HUES6 (cell line): ENCODE measurements around the gene EHD1.

Source experiments
- H3K27ac ChIP-seq: 2 replicates; pipeline ENCODE4 v1.7.0; 2013; ENCODE audit warnings: low read depth, mild to moderate bottlenecking, low read length, inconsistent platforms
- H3K27me3 ChIP-seq: 2 replicates; pipeline ENCODE4 v1.6.1; 2013; ENCODE audit warnings: low read length; ENCODE audit not compliant: control insufficient read depth, insufficient read depth
- H3K36me3 ChIP-seq: 2 replicates; pipeline ENCODE4 v1.6.1; 2013; ENCODE audit warnings: low read length; ENCODE audit not compliant: control insufficient read depth, insufficient read depth
- H3K4me1 ChIP-seq: 2 replicates; pipeline ENCODE4 v1.6.1; 2013; ENCODE audit warnings: low read length; ENCODE audit not compliant: control insufficient read depth, insufficient read depth
- H3K4me3 ChIP-seq: 2 replicates; pipeline ENCODE4 v1.5.1; 2013; ENCODE audit warnings: low read depth, low read length
- H3K9ac ChIP-seq: one replicate; pipeline ENCODE4 v1.6.1; 2013; ENCODE audit warnings: mild to moderate bottlenecking, low read length
- H3K9me3 ChIP-seq: 2 replicates; pipeline ENCODE4 v1.6.1; 2013; ENCODE audit warnings: low read depth, low read length; ENCODE audit not compliant: control insufficient read depth, insufficient read depth

EHD1 gene

GRCh38 chr11:64896448-64897022, 18.1 kb upstream of the EHD1 start:
- Histone ChIP-seq H3K9ac (no peak overlapping the region), H3K4me1 (no peaks in the 10 kb centered on the region), H3K27ac (no peak overlapping the region), H3K36me3 (peaks cover 41% of the 10 kb centered on the region), H3K27me3 (no peaks in the 10 kb centered on the region), H3K9me3 (no peaks in the 10 kb centered on the region), H3K4me3 (no peak overlapping the region)

- Histone ChIP-seq H3K27me3 (no peaks in the 10 kb centered on the region), H3K4me3 (no peak overlapping the region), H3K4me1 (no peaks in the 10 kb centered on the region), H3K9ac (no peak overlapping the region), H3K36me3 (peaks cover 30% of the 10 kb centered on the region), H3K27ac (no peak overlapping the region), H3K9me3 (no peaks in the 10 kb centered on the region)
Measured at GRCh38 chr11:64894812-64895452, 16.5 kb upstream of the EHD1 start.

- no peaks in the 10 kb centered on the region for H3K27me3 ChIP-seq
- no peaks in the 10 kb centered on the region for H3K9me3 ChIP-seq
- H3K36me3 ChIP-seq, result peaks cover 30% of the 10 kb centered on the region
- no peak overlapping the region for H3K9ac ChIP-seq
- no peak overlapping the region for H3K4me3 ChIP-seq
- peaks cover under 1% of the 10 kb centered on the region; the same call in 1 of the 2 replicates for H3K4me1 ChIP-seq
- no peak overlapping the region for H3K27ac ChIP-seq
Measured at GRCh38 chr11:64894070-64894811, 15.8 kb upstream of the EHD1 start.

DNA sequence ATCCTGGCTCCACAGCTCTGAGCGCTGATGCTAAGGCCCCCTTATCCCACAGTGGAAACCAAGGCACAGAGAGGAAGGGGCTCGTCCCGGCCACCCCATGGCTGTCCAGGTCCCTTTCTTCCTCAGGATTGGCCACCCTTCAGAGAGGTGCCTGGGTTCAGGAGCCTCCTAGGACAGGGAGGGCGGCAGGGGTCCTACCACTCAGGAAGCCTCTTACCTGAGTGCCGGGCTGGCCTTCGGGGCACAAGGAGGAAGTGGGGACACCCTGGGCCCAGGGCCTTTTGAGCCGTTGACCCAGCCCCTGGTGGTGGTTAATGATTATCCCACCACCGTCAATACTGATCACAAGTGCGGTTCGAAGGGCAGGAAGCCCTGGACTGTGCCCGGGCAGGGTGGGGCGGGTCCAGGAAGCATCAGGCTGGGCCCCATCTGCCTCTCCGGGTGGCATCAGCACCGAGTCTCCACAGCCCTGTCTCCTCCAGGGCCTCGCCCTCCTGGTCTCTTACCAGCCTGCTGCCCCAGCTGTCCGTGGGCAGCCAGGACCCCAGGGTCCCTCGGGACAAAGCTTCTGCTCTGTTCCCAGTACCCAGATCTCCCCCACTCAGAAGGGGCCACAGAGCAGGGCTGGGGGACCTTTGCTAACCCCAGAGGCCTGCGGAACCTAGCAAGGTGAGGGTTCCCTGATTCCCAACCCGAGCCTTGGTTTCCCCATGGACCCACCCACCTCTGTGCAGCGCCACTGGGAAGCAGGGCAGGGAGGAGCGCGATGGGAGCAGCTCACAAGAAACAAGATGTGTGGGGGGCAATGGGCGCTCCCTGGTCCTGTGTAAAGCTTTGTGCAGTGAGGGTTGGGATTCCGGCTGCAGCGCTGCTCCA, 15.0 kb upstream of the EHD1 start:
- Histone ChIP-seq H3K4me1 (peaks cover 8% of the 10 kb centered on the region; the same call in 1 of the 2 replicates), H3K9ac (no peak overlapping the region), H3K4me3 (no peak overlapping the region), H3K9me3 (no peaks in the 10 kb centered on the region), H3K27ac (no peak overlapping the region), H3K27me3 (no peaks in the 10 kb centered on the region), H3K36me3 (peaks cover 27% of the 10 kb centered on the region)

DNA sequence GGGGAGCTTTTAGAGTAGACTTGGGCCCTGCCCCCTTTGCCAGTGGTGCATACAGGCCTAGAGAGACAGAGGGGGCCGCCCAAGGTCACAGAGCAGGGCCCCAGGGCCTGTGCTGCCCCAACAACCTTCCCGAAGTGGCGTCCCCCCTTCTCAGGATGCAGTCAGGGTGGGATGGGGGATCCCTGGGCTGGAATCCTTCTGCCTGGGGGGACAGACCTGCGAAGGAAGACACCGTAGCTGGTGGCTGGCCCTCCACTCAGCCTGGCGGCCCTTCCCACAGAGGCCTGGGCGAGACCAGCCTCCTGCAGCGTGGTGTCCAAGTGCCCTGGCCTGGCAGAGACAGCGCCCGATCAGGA, 14.4 kb upstream of the EHD1 start:
- no peak overlapping the region for H3K9ac ChIP-seq
- peaks cover 12% of the 10 kb centered on the region for H3K4me1 ChIP-seq
- no peaks in the 10 kb centered on the region for H3K27me3 ChIP-seq
- H3K36me3 ChIP-seq, result peaks cover 21% of the 10 kb centered on the region
- H3K27ac ChIP-seq, result no peak overlapping the region
- H3K4me3 ChIP-seq, result no peak overlapping the region
- no peaks in the 10 kb centered on the region for H3K9me3 ChIP-seq

DNA sequence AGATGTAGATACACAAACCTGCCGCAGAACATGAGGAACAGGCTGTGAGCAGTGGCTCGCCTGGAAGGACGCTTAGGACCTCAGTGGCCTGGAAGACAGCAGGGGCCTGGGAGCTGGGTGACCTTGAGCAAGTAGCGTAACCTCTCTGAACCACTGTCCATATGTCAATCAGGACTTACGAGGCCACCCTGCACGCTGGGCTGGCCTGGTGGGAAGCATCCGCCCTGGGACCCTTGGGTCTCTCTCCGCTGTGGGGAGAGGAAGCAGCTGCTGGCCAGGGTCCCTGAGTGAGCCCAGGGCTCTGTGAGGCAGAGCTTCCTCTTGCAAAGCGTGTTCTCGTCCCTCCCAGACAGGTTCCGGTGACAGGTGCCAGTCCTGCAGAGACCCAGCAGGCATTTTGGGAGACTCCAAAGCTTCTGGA, 14.0 kb upstream of the EHD1 start:
- Histone ChIP-seq H3K9ac (no peak overlapping the region), H3K27me3 (no peaks in the 10 kb centered on the region), H3K27ac (no peak overlapping the region), H3K4me1 (peaks cover 15% of the 10 kb centered on the region), H3K4me3 (no peak overlapping the region), H3K9me3 (no peaks in the 10 kb centered on the region), H3K36me3 (peaks cover 17% of the 10 kb centered on the region)

GRCh38 chr11:64891880-64892279, 13.5 kb upstream of the EHD1 start:
- Histone ChIP-seq H3K9ac (no peak overlapping the region), H3K4me3 (no peak overlapping the region), H3K4me1 (peaks cover 18% of the 10 kb centered on the region), H3K27me3 (no peaks in the 10 kb centered on the region), H3K36me3 (peaks cover 12% of the 10 kb centered on the region), H3K27ac (no peak overlapping the region), H3K9me3 (no peaks in the 10 kb centered on the region)

GRCh38 chr11:64891215-64891848, 12.9 kb upstream of the EHD1 start:
- Histone ChIP-seq H3K9ac (no peak overlapping the region), H3K4me3 (no peak overlapping the region), H3K9me3 (no peaks in the 10 kb centered on the region), H3K27me3 (no peaks in the 10 kb centered on the region), H3K4me1 (peaks cover 18% of the 10 kb centered on the region), H3K27ac (no peak overlapping the region), H3K36me3 (peaks cover 7% of the 10 kb centered on the region)

GRCh38 chr11:64890522-64890939, 12.1 kb upstream of the EHD1 start:
- no peaks in the 10 kb centered on the region for H3K27me3 ChIP-seq
- no peak overlapping the region for H3K9ac ChIP-seq
- H3K27ac ChIP-seq, result no peak overlapping the region

GRCh38 chr11:64888729-64889511, 10.5 kb upstream of the EHD1 start:
- Histone ChIP-seq H3K9ac (no peak overlapping the region), H3K27ac (no peak overlapping the region), H3K36me3 (no peaks in the 10 kb centered on the region), H3K27me3 (no peaks in the 10 kb centered on the region), H3K4me1 (peaks cover 18% of the 10 kb centered on the region), H3K4me3 (no peak overlapping the region), H3K9me3 (no peaks in the 10 kb centered on the region)

More at GRCh38 chr11:64890522-64890939, 12.1 kb upstream of the EHD1 start:
- Histone ChIP-seq H3K36me3 (peaks cover 4% of the 10 kb centered on the region; the same call in 1 of the 2 replicates), H3K4me3 (no peak overlapping the region), H3K9me3 (no peaks in the 10 kb centered on the region), H3K4me1 (peaks cover 18% of the 10 kb centered on the region)
